AG09319 (cell line): ENCODE results near the gene USO1.

ENCODE experiments used
- DNase-seq: peaks from one replicate; pipeline ENCODE4 v3.0.0-alpha.2; 2010; ENCODE audit warnings: low read depth; ENCODE audit errors: extremely low read depth
- CTCF ChIP-seq: IDR thresholded peaks from 2 replicates; pipeline ENCODE4 v1.5.1; 2011; ENCODE audit warnings: low read depth, mild to moderate bottlenecking, inconsistent platforms, low read length, moderate library complexity

The USO1 gene

GRCh38 chr4:75724066-75724866 is at the start of gene USO1:
Gene USO1 (plus strand): TSS chr4:75724577. CDS start chr4:75724820, 243 bp downstream.
- peak; percentile 79 for TF ChIP-seq CTCF
- DNase-seq: peak; percentile 99

GRCh38 chr4:75675004-75675531 is 49.3 kb upstream of the USO1 start:
- no peak for TF ChIP-seq CTCF
- no peak for DNase-seq

- TF ChIP-seq CTCF: no peak
- DNase-seq: no peak
Observed at GRCh38 chr4:75678473-75678872, 45.9 kb upstream of the USO1 start.

GRCh38 chr4:75678965-75679364 is 45.4 kb upstream of the USO1 start:
- TF ChIP-seq CTCF: no peak

GRCh38 chr4:75679876-75680575 is 44.4 kb upstream of the USO1 start:
- no peak for DNase-seq
- TF ChIP-seq CTCF: no peak

More at GRCh38 chr4:75678965-75679364, 45.4 kb upstream of the USO1 start:
- no peak for DNase-seq

- no peak for TF ChIP-seq CTCF
- no peak for DNase-seq
Observed at GRCh38 chr4:75683482-75684155, 40.8 kb upstream of the USO1 start.
